NCI-H446 (cell line): Measurements from ENCODE around the gene OPN4.

Source experiments
- DNase-seq, 2 experiments: peaks; one replicate each; lab custom pipeline; 2025; lab: John Stamatoyannopoulos, UW

Gene OPN4

GRCh38 chr10:86699991-86700840 is 45.9 kb downstream of the OPN4 start:
- no peak for DNase-seq

- no peak for DNase-seq
Observed at GRCh38 chr10:86700851-86701617, 46.7 kb downstream of the OPN4 start.

GRCh38 chr10:86703176-86703575 is 48.8 kb downstream of the OPN4 start:
- DNase-seq, result no peak

GRCh38 chr10:86705139-86705538 is 50.8 kb downstream of the OPN4 start:
- DNase-seq, result no peak

GRCh38 chr10:86705905-86706304 is 51.6 kb downstream of the OPN4 start:
- no peak for DNase-seq

GRCh38 chr10:86706401-86706841 is 52.1 kb downstream of the OPN4 start:
- no peak for DNase-seq

- no peak for DNase-seq
Observed at GRCh38 chr10:86706977-86707376, 52.6 kb downstream of the OPN4 start.

- DNase-seq, result no peak
Observed at GRCh38 chr10:86707505-86707904, 53.2 kb downstream of the OPN4 start.

GRCh38 chr10:86708068-86708782 is 53.9 kb downstream of the OPN4 start:
- no peak for DNase-seq

- no peak for DNase-seq
Observed at GRCh38 chr10:86708783-86709380, 54.5 kb downstream of the OPN4 start.

- no peak for DNase-seq
Observed at GRCh38 chr10:86709396-86710185, 55.2 kb downstream of the OPN4 start.

- DNase-seq, result no peak
Observed at GRCh38 chr10:86710987-86711512, 56.7 kb downstream of the OPN4 start.

- DNase-seq, result no peak
Observed at GRCh38 chr10:86711513-86712316, 57.4 kb downstream of the OPN4 start.

- DNase-seq, result no peak
Observed at GRCh38 chr10:86712317-86712707, 58.0 kb downstream of the OPN4 start.

- no peak for DNase-seq
Observed at GRCh38 chr10:86715156-86715795, 60.9 kb downstream of the OPN4 start.

- DNase-seq, result no peak
Observed at GRCh38 chr10:86715836-86716235, 61.5 kb downstream of the OPN4 start.
